Measurements from ENCODE around the gene OR10J4.

- TF ChIP-seq POLR2A (IDR thresholded peaks at IDR 0.05; ENCODE audit: low read depth, low read length) (no peak), POLR2AphosphoS5 (IDR thresholded peaks at IDR 0.05; ENCODE audit: low read depth, low read length) (no peak), TAF1 (IDR thresholded peaks at IDR 0.05; ENCODE audit: borderline replicate concordance, low read depth, low read length) (no peak)
Measured at GRCh38 chr1:159428536-159428935, 3.5 kb upstream of the OR10J4 start.
